K562 (cell line): ENCODE results near the gene ERCC4. TPM values are rescaled to one million over a fixed set of nuclear protein-coding genes. Genes with fewer than 3 reads are reported as not detected.

Experiments
- CBFA2T2 ChIP-seq: fragments of 450-650 bp; conservative IDR thresholded peaks from 2 replicates; pipeline ENCODE4 v1.6.1; 2017; ENCODE audit warnings: mild to moderate bottlenecking
- CBX2 ChIP-seq: fragments of 200-600 bp; sonication (generic); IDR thresholded peaks from one replicate; pipeline ENCODE4 v1.6.1; 2012; ENCODE audit warnings: mild to moderate bottlenecking, low read length, inconsistent platforms; ENCODE audit not compliant: insufficient read depth, poor library complexity, severe bottlenecking
- CBX5 ChIP-seq: IDR thresholded peaks from 2 replicates; pipeline ENCODE4 v1.6.1; 2014; ENCODE audit warnings: low read depth, borderline replicate concordance
- GABPB2 ChIP-seq: fragments of 250-450 bp; sonication (Bioruptor Pico); conservative IDR thresholded peaks from 2 replicates; pipeline ENCODE4 v1.5.1; 2021; ENCODE audit warnings: mild to moderate bottlenecking
- KDM5B ChIP-seq: fragments of 200-600 bp; sonication (generic); IDR thresholded peaks from 2 replicates; pipeline ENCODE4 v1.6.1; 2012; ENCODE audit warnings: low read depth, mild to moderate bottlenecking, moderate library complexity, low read length, control low read depth, inconsistent platforms; ENCODE audit not compliant: insufficient replicate concordance
- MBD2 ChIP-seq: sonication (generic); IDR thresholded peaks from 2 replicates; pipeline ENCODE4 v1.6.1; 2016; ENCODE audit warnings: low read depth, borderline replicate concordance
- MECOM ChIP-seq: fragments of 250-450 bp; sonication (Bioruptor Pico); IDR thresholded peaks from 2 replicates; pipeline ENCODE4 v1.8.0; 2022; ENCODE audit warnings: inconsistent platforms
- MTA3 ChIP-seq: fragments of 450-650 bp; formaldehyde crosslinking; IDR thresholded peaks from 2 replicates; pipeline ENCODE4 v1.6.1; 2017; ENCODE audit warnings: mild to moderate bottlenecking, borderline replicate concordance
- NR2F6 ChIP-seq: fragments of 450-650 bp; formaldehyde crosslinking; IDR thresholded peaks from 2 replicates; pipeline ENCODE4 v1.4.0; 2020; ENCODE audit warnings: mild to moderate bottlenecking
- PHB2 ChIP-seq: fragments of 450-650 bp; IDR thresholded peaks from 2 replicates; pipeline ENCODE4 v1.6.1; 2017; ENCODE audit warnings: low read depth
- SMAD2 ChIP-seq: fragments of 150-350 bp; IDR thresholded peaks from 2 replicates; pipeline ENCODE4 v1.6.1; 2014; ENCODE audit warnings: low read depth, mild to moderate bottlenecking, low read length
- SRF ChIP-seq, 2 experiments: fragments of 250-450, 450-650 bp in 1 of 2; sonication (Bioruptor Pico) in 1 of 2; sonication (generic) in 1 of 2; formaldehyde crosslinking; IDR thresholded peaks; 2 replicates each; pipeline versions ENCODE4 v1.5.0 to v1.5.1; 2020 to 2022; ENCODE audit warnings: mild to moderate bottlenecking in 1 of 2, missing genetic modification reagents in 1 of 2
- TAF15 ChIP-seq: fragments of 200-400 bp; formaldehyde crosslinking; IDR thresholded peaks from 2 replicates; pipeline ENCODE4 v1.6.1; 2017; ENCODE audit warnings: mild to moderate bottlenecking, low read depth, low read length, moderate library complexity
- TEAD4 ChIP-seq, 2 experiments: sonication (generic) in 1 of 2; formaldehyde crosslinking in 1 of 2; IDR thresholded peaks; 2 replicates each; pipeline versions ENCODE4 v1.6.1 to v1.8.0; 2012 to 2022; ENCODE audit warnings: borderline replicate concordance in 1 of 2, inconsistent platforms in 1 of 2, low read length in 1 of 2, mild to moderate bottlenecking in 1 of 2, missing genetic modification reagents in 1 of 2
- ZNF239 ChIP-seq: fragments of 250-450 bp; sonication (Bioruptor Pico); IDR thresholded peaks from 2 replicates; pipeline ENCODE4 v1.4.0; 2020; ENCODE audit warnings: mild to moderate bottlenecking
- ZNF24 ChIP-seq: fragments of 450-650 bp; IDR thresholded peaks from 2 replicates; pipeline ENCODE4 v1.6.1; 2016
- ZNF282 ChIP-seq: sonication (generic); formaldehyde crosslinking; IDR thresholded peaks from 2 replicates; pipeline ENCODE4 v1.8.1; 2023; ENCODE audit warnings: missing genetic modification reagents
- ZNF668 ChIP-seq: fragments of 250-450 bp; sonication (Bioruptor Pico); IDR thresholded peaks from 2 replicates; pipeline ENCODE4 v1.8.0; 2022; ENCODE audit warnings: mild to moderate bottlenecking, inconsistent platforms
- ZNF707 ChIP-seq: fragments of 250-450 bp; sonication (Bioruptor Pico); conservative IDR thresholded peaks from 2 replicates; pipeline ENCODE4 v1.8.0; 2022; ENCODE audit warnings: inconsistent platforms, mild to moderate bottlenecking, moderate library complexity
- polyA plus RNA-seq, 8 experiments: library from polyadenylated mRNA; depleted of rRNA in 4 of 8; stranded (reverse) in 5 of 8; unstranded in 3 of 8; fragments of >200 nt; fragmentation: Nextera tagmentation in 2 of 8; fragmentation: Illumina TruSeq in 1 of 8; extraction: Ambion mirVana in 2 of 8; extraction: Trizol in 1 of 8; gene quantifications; 2 replicates each; pipeline versions ENCODE4 v1.2.1 to v1.2.3, GENCODE V29; 2011 to 2014; ENCODE audit warnings: inconsistent platforms in 1 of 8, missing spikeins in 1 of 8
- total RNA-seq, 7 experiments: library from RNA; depleted of rRNA in 6 of 7; stranded (reverse); fragments of >200 nt in 6 of 7; fragmentation: Illumina TruSeq in 2 of 7; extraction: Trizol in 2 of 7; gene quantifications; 2 replicates each; pipeline versions ENCODE4 v1.2.1 to v1.2.3, GENCODE V29; 2011 to 2021; ENCODE audit warnings: low replicate concordance in 1 of 7
- TF ChIP-seq, protein P1 (sequence below): IDR thresholded peaks from 3 replicates; pipeline ENCODE4 v1.6.1; 2011; ENCODE audit warnings: borderline replicate concordance, mild to moderate bottlenecking; ENCODE audit not compliant: insufficient read length, insufficient read depth
- TF ChIP-seq, protein P2 (sequence below): sonication (generic); formaldehyde crosslinking; IDR thresholded peaks from 2 replicates; pipeline ENCODE4 v1.8.0; 2023; ENCODE audit warnings: mild to moderate bottlenecking, missing genetic modification reagents
- TF ChIP-seq, protein P3 (sequence below), 2 experiments: fragments of 200-800 bp in 1 of 2; sonication (Bioruptor generic) in 1 of 2; sonication (generic) in 1 of 2; formaldehyde crosslinking in 1 of 2; IDR thresholded peaks in 1 of 2; conservative IDR thresholded peaks in 1 of 2; 2 replicates each; pipeline versions ENCODE4 v1.5.0 to v1.6.1; 2016 to 2020; ENCODE audit warnings: missing compliant biosample characterization in 1 of 2, missing genetic modification characterization in 1 of 2, missing genetic modification reagents in 1 of 2

ERCC4 gene
- total and polyA plus RNA-seq, 9 of the 15 experiments (the other 6 are each of a cell fraction or from before 2014, with no cell fraction given): 3.7 to 10.5 (median 6.0) TPM

DNA sequence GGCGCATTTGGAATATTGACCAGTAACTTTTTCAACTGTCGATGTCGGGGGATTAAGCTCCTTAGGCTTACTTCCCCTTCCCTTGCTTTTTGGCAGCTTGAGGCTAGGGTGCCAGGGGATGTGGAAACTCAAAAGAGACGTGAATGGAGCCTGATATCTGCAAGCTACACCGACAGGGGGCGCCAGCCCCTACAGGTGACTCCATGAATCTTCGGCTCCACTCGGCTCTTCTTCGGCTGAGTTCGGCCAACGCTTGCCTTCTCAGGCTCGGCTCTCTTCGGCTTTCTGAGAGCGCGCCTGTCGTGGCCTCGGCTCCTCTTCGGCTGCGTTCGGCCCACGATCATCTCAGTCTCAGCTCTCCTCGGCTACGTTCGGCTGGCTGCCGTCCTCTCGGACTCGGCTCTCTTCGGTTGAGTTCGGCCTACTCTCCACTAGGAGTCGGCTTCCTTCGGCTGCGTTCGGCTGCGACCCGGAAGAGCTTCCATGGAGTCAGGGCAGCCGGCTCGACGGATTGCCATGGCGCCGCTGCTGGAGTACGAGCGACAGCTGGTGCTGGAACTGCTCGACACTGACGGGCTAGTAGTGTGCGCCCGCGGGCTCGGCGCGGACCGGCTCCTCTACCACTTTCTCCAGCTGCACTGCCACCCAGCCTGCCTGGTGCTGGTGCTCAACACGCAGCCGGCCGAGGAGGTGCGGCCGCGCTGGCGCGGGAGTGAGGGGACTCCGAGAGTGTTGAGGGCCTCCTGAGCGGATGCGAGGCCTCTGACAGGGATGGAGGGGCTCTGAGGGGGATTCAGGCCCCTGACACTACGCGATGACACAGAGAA is at the start of gene ERCC4 (continued):
- no peak for TF ChIP-seq ZNF707
- no peak for TF ChIP-seq ZNF24
- TF ChIP-seq, protein P1, sequence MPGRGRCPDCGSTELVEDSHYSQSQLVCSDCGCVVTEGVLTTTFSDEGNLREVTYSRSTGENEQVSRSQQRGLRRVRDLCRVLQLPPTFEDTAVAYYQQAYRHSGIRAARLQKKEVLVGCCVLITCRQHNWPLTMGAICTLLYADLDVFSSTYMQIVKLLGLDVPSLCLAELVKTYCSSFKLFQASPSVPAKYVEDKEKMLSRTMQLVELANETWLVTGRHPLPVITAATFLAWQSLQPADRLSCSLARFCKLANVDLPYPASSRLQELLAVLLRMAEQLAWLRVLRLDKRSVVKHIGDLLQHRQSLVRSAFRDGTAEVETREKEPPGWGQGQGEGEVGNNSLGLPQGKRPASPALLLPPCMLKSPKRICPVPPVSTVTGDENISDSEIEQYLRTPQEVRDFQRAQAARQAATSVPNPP: no peak
- TF ChIP-seq NR2F6 (CRISPR knock-in tag): no peak
- TF ChIP-seq ZNF239 (CRISPR knock-in tag): no peak
- TF ChIP-seq SMAD2: no peak
- TF ChIP-seq CBX5: no peak
- TF ChIP-seq CBX2: no peak
- TF ChIP-seq GABPB2 (CRISPR knock-in tag): no peak
- TF ChIP-seq CBFA2T2: no peak
- TF ChIP-seq, protein P2, sequence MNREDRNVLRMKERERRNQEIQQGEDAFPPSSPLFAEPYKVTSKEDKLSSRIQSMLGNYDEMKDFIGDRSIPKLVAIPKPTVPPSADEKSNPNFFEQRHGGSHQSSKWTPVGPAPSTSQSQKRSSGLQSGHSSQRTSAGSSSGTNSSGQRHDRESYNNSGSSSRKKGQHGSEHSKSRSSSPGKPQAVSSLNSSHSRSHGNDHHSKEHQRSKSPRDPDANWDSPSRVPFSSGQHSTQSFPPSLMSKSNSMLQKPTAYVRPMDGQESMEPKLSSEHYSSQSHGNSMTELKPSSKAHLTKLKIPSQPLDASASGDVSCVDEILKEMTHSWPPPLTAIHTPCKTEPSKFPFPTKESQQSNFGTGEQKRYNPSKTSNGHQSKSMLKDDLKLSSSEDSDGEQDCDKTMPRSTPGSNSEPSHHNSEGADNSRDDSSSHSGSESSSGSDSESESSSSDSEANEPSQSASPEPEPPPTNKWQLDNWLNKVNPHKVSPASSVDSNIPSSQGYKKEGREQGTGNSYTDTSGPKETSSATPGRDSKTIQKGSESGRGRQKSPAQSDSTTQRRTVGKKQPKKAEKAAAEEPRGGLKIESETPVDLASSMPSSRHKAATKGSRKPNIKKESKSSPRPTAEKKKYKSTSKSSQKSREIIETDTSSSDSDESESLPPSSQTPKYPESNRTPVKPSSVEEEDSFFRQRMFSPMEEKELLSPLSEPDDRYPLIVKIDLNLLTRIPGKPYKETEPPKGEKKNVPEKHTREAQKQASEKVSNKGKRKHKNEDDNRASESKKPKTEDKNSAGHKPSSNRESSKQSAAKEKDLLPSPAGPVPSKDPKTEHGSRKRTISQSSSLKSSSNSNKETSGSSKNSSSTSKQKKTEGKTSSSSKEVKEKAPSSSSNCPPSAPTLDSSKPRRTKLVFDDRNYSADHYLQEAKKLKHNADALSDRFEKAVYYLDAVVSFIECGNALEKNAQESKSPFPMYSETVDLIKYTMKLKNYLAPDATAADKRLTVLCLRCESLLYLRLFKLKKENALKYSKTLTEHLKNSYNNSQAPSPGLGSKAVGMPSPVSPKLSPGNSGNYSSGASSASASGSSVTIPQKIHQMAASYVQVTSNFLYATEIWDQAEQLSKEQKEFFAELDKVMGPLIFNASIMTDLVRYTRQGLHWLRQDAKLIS (CRISPR knock-in tag): no peak
- TF ChIP-seq SRF (CRISPR knock-in tag; IDR thresholded peaks at IDR 0.05): peak in 1 of 2 experiments; percentile 58; a peak in 2 of 4 replicates
- no peak for TF ChIP-seq PHB2
- no peak for TF ChIP-seq MTA3
- peak; percentile 80 for TF ChIP-seq KDM5B
- no peak for TF ChIP-seq TAF15
- no peak for TF ChIP-seq MECOM (CRISPR knock-in tag)
- TF ChIP-seq, protein P3, sequence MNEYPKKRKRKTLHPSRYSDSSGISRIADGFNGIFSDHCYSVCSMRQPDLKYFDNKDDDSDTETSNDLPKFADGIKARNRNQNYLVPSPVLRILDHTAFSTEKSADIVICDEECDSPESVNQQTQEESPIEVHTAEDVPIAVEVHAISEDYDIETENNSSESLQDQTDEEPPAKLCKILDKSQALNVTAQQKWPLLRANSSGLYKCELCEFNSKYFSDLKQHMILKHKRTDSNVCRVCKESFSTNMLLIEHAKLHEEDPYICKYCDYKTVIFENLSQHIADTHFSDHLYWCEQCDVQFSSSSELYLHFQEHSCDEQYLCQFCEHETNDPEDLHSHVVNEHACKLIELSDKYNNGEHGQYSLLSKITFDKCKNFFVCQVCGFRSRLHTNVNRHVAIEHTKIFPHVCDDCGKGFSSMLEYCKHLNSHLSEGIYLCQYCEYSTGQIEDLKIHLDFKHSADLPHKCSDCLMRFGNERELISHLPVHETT (CRISPR knock-in tag; conservative IDR thresholded peaks at IDR 0.05 in 1 of 2, IDR thresholded peaks at IDR 0.05 in 1 of 2): peak in 1 of 2 experiments; percentile 68; a peak in 1 of 4 replicates
- TF ChIP-seq ZNF668 (CRISPR knock-in tag): no peak
- no peak for TF ChIP-seq ZNF282 (CRISPR knock-in tag)
- TF ChIP-seq MBD2: no peak
- no peak for TF ChIP-seq TEAD4 (IDR thresholded peaks at IDR 0.05; ENCODE audit: low read length)
- TF ChIP-seq TEAD4 (CRISPR knock-in tag; IDR thresholded peaks at IDR 0.05; ENCODE audit: borderline replicate concordance): no peak
